ENCODE measurements around the gene ABHD14A.

ABHD14A gene

DNA sequence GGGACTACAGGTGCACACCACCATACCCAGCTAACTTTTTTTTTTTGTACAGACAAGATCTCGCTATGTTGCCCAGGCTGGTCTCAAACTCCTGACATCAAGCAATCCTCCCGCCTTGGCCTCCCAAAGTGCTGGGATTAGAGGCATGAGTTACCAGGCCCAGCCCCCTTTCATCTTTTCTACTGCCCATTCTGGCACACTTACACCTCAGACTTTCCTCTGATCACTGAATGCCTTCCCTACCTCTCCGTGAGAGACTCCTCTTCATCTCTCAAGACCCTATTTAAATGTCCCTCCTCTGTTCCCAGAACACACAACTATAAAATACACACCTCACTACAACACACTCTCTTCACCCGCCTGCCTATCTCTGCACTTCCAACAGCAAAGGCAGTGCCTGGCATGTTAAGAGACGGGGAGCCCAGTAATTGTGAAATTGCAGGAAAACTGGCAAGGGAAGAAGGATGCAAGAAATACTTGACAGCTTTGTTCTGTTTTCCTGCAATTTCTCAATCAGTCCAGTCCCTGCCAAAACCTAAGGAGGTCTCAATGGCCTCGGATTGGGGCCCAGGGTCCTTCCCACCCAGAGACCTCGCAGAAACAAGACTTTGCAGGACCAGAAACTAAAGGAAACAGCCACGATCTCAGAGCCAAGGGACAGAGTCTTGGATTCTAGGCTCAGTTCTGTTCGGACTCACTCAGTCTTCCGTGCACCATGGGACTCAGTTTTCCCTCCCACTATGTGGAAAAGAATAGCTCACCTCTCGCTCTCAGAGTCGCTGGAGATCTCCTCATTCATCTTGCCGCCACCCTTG lies 34.0 kb upstream of the ABHD14A start:
- DNase-seq (ENCODE audit: low read depth, low spot score) = no peak

DNA sequence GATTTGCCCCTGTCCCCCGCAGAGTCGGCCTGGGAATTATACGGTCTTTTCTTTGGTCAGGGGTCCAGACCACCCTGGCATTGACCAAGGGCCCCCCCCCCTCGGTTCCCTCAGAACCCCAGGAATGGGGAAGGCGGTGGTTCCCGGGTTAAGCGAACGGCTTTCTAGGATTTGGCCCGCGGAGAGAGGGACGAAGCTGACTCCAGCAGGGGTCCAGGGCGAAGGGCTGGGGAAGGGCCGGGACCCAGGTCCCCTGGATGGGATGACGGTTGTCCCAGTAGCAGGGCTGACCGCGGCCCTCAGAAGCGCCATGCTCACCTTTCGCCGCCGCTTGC lies 33.4 kb upstream of the ABHD14A start:
- no peak for DNase-seq (ENCODE audit: low read depth, low spot score)

DNA sequence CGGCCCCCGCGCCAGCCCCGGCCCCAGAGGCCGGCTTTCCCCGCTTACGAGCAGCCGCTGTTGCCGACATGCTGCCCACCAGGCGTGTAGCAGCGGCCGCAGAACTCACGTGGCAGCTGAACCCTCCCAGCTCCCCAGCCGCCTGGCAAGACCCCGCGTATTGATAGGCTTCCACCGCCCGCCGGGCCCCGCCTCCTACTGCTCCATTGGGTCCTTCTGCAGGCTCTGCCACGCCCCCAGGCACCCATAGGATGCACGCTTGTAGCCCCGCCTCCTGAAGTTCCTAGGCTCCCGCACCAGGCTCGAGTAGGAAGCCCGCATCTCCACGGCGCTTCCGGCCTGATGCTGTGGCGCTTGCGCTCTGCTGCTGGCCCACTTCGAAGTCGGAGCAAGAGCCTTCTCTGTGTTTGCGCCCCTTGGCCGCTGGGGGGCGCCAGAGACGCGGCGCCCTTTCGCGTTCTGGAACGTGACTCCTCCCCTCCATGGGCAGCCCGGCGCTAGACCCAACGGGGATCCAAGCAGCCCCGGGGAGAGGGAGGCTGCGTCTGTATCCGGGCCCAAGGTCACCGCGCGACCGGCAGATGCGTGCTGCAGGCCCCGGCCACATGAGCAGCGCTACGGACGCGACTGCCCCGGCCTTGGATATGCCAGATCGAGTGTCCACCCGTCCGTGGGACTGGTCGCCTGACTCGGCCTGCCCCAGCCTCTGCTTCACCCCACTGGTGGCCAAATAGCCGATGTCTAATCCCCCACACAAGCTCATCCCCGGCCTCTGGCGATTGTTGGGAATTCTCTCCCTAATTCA lies 32.9 kb upstream of the ABHD14A start, which contains the start of the genes PARP3 and RRP9:
Gene PARP3, plus strand, starts transcription at position 566 of the 805 bp plus-strand sequence. CDS start 993 bp downstream, outside the sequence.
Gene RRP9, minus strand, starts transcription at position 107 of the 805 bp plus-strand sequence. Its CDS starts 37 bp downstream, at position 70.
- peak; percentile 98 for DNase-seq (ENCODE audit: low read depth, low spot score)

DNA sequence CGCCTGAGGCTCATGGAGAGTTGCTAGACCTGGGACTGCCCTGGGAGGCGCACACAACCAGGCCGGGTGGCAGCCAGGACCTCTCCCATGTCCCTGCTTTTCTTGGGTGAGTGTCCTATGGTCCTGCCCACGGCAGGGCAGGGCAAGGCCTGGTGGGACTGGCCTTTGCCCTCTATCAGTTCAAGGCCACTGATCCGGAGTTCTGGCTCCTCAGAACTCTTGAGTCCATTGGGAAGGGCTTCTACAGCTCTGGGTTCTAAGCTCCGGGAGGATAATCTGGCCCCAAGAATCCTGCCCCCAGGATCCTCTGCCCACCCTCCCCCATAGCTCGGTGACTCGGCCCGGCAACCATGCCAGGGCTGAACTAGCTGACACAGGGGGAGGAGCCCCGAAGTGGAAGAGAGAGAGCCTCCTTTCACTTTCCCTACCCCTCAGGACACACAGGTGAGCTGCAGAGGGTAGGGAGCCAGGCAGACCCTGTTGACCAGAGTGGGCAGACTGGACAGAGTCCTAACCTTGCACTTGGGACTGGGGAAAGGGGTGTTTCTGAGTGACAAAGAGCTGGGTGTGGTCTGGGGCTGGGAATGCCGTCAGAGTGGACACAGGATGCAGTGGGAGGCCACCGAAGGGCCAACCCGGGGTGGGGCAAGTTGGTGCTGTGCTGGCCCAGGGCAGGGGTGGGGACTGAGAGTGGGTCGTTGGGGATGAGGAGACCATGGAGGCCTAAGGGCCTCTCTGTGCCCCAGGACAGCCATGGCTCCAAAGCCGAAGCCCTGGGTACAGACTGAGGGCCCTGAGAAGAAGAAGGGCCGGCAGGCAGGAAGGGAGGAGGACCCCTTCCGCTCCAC lies 32.0 kb upstream of the ABHD14A start:
- no peak for DNase-seq (ENCODE audit: low read depth, low spot score)

DNA sequence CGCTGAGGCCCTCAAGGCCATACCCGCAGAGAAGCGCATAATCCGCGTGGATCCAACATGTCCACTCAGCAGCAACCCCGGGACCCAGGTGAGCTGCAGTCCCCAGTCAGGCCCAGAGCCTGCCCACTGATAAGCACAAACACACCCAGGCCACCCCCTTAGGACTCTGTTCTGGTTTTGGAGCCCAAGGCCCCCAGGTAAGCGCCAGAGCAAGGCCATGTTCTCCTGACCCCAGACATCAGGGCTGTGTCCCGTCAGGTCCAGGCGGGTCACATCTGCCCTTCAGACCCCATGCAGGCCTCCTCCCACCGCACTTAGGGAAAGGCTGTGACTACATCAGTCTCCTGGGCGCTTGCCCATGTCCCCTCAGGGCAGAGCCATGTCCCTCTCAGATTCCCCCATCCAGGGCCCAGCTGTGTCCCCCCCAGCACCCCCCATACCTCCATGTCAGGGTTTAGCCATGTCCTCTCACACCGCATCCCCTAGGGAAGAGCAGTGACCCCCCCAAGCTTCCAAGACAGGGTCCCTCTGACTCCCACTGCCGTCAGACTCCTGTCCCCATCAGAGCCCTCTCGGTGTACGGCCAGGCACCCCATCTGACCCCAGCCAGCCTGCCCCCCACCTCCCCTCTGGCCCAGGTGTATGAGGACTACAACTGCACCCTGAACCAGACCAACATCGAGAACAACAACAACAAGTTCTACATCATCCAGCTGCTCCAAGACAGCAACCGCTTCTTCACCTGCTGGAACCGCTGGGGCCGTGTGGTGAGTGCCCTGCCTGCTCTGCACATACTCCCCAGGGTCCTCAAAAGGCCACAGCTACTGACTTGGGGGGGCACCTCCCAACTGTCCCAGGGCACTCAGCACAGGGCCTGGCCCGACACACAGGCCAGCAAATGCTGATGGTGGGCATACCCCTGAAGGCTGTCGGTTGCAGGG lies 31.1 kb upstream of the ABHD14A start:
- DNase-seq (ENCODE audit: low read depth, low spot score) = no peak

DNA sequence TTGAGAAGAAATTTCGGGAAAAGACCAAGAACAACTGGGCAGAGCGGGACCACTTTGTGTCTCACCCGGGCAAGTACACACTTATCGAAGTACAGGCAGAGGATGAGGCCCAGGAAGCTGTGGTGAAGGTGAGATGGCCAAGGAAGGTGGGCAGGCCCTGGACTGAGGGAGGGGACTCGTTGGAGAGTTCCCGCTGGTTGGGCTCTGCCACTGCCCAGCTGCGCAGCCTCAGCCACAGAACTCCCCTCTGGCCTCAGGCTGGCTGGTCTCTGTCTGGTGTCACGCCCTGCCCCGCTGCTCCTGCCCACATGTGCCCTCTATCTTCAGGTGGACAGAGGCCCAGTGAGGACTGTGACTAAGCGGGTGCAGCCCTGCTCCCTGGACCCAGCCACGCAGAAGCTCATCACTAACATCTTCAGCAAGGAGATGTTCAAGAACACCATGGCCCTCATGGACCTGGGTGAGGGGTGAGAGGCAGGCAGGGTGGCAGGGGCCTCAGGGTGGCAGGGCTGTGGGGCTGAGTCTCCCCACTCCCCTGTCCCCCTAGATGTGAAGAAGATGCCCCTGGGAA lies 30.3 kb upstream of the ABHD14A start:
- DNase-seq (ENCODE audit: low read depth, low spot score) = no peak

DNA sequence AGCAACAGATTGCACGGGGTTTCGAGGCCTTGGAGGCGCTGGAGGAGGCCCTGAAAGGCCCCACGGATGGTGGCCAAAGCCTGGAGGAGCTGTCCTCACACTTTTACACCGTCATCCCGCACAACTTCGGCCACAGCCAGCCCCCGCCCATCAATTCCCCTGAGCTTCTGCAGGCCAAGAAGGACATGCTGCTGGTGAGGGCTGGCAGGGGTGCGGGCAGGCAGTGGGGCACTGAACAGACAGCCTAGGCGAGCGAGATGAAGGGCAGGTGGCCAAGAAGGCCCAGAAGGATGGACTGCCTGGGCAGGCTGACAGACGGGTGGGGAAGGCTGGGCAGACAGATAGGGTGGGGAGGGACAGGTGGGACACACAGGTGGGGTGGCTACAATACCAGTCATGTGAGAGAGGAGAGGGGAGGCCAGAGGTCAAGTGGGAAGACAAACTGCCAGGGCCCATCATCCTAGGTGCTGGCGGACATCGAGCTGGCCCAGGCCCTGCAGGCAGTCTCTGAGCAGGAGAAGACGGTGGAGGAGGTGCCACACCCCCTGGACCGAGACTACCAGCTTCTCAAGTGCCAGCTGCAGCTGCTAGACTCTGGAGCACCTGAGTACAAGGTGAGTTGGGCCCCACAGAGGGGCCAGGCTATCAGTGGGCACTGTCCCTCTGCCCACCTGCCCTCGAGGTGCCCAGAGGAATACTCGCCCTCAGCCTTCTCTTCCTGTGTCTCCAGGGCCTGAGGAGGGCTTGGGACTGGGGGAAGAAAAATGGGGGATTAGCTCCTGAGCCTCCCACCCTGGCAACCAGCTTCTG lies 29.6 kb upstream of the ABHD14A start:
- DNase-seq (ENCODE audit: low read depth, low spot score) = no peak

DNA sequence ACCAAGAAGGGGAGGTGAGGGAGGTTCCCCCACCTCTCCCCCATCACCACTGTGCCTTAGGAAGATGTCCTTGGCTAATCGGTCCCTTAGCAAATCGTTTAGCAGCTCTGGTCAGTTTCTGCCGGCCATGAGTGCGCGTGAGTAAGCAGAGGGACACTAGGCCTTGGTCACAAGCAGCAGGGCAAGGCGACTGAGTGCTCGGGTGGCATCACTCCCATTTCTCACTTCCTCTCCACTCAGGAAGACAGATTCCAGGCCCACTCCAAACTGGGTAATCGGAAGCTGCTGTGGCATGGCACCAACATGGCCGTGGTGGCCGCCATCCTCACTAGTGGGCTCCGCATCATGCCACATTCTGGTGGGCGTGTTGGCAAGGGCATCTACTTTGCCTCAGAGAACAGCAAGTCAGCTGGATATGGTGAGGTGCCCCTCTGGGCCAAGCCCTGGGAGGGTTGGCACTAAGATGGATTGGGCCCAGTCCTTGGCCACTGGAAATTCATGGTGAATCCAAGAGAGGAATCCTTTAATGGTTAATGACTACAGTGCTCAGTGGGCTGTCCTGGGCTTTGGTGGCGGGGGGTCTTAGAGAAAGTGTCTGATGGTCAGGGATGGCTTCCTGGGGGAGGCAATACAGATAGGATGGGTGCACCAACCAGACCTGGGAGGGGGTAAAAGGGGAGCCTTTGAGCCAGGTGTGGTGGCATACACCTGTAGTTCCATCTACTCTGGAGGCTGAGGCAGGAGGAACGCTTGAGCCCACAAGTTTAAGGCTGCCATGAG lies 28.7 kb upstream of the ABHD14A start:
- DNase-seq (ENCODE audit: low read depth, low spot score) = no peak

DNA sequence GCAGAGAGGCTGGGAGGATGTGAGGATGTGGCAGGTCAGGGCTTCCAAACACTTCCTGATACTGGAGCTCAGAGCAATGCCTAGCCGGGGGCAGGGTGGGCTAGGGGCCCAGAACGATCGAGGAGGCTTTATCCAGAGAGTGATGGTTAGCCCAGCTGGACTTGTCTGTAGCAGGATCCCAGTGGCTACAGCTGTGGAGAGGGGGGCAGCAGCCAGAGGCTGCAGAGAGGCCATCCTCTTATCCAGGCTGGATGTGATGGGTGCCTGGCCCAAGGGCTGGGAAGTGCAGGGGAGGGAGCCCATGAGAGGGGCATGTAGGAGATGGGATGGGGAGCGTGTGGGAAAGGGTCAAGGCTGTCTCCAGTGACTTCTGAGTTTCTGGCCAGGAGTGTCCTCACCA lies 28.1 kb upstream of the ABHD14A start:
- no peak for DNase-seq (ENCODE audit: low read depth, low spot score)

DNA sequence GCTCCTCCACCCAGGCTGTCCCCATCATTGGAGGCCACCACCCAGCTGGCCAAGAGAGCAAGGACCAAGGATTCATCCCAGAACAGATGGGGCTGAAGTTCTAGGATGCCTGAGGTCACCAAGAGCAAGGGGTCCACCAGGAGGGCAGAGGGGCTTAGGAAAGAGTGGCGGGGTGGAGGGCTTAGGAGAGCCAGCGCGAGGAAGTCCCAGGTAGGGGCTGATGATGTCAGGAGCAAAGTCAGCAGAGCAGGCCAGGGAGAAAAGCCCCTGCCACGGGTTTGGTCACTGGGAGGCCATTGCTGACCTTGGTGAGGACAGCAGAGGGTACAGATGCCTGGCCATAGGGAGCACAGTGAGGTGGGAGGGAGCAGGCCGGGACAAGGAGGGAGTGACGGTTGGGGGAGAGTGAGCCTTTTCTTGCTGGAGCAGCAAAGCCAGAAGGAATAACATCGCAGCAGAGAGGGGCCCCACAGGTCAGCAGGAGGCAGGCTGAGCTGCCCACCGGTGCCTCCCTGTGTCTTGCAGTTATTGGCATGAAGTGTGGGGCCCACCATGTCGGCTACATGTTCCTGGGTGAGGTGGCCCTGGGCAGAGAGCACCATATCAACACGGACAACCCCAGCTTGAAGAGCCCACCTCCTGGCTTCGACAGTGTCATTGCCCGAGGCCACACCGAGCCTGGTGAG lies 27.5 kb upstream of the ABHD14A start:
- DNase-seq (ENCODE audit: low read depth, low spot score) = no peak

DNA sequence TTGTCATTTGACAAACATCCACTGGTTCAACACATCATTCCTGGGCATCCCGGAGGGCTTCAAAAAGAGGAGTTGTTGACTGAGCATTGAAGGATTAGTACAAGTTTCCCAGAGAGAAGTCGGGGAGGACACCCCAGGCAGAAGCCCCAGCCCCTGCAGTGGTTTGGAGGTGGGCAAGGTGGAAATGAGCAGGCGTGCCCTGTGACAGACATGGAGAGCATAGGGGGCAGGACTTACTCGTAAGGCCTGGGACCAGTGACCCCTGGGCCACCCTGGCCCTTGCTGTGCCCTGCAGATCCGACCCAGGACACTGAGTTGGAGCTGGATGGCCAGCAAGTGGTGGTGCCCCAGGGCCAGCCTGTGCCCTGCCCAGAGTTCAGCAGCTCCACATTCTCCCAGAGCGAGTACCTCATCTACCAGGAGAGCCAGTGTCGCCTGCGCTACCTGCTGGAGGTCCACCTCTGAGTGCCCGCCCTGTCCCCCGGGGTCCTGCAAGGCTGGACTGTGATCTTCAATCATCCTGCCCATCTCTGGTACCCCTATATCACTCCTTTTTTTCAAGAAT lies 26.8 kb upstream of the ABHD14A start:
- no peak for DNase-seq (ENCODE audit: low read depth, low spot score)

DNA sequence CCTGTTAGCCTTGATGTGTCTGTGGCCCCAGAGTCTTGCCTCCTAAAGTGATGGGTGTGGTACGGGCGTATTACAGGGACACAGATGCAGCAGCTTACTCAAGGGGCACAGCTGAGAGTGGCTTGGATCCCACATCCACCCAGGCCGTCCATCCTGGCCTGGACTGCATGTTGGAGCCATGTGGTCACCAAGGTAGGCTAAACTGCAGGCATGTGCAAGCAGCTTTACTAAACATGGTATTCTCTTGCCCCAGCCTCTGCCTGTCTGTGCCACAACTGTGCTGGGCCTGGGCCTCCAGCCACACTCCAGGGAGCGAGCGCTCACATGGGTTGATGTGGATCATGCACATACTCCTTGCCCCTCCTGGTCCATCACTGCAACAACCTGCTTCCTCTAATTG lies 25.7 kb upstream of the ABHD14A start:
- DNase-seq (ENCODE audit: low read depth, low spot score) = no peak

DNA sequence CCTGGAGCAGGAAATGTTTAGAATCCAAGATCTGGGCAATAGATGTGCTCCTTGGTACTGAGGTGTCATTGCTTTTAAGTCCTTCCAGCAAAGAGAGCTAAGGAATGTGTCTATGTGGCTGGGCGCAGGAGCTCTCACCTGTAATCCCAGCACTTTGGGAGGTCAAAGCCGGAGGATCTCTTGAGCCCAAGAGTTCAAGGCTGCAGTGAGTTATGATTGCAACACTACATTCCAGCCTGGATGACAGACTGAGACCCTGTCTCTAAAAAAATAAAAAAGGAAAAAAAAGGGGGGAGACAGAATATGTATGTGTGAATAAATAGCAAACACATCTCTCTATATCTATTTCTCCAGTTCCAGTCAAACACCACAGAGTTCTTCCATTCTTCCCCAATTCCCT lies 24.0 kb upstream of the ABHD14A start:
- no peak for DNase-seq (ENCODE audit: low read depth, low spot score)

DNA sequence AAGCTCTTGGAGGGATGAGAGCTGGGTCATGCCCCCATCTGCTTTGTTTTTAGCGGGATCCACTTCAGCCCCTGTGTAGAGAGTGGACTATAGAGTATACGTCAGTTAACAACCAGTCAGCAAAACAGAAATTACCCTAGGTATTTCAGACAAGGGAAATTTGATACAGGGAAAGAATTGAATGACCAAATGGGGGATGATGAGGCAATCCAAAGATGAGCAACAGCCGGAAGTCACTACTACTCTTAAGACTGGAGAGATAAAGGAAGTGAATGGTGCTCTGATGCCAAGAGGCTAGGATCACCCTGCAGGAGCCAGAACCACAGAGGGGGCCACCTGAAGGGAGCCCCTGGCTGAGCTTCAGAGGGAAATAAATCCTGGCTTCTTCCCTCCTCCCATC lies 21.4 kb upstream of the ABHD14A start:
- no peak for DNase-seq (ENCODE audit: low read depth, low spot score)

DNA sequence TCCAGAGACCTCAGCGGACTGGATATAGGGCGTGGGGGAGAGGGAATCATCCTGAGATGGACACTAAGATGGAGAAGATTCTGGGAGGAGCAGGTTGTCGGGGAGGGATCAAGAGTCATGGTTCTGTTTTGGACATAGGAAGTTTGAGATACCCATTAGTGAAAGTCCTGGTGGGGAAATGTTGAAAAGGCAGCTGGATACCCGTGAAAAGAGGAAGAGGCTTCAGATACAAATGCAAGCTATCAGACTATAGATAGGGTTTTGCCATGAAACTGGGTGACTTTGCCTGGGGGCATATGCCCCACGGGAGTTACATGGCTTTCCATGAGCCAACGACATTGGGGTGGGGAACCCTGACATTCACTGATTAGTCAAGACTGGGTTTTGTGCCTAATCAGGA lies 20.8 kb upstream of the ABHD14A start:
- DNase-seq (ENCODE audit: low read depth, low spot score) = no peak

DNA sequence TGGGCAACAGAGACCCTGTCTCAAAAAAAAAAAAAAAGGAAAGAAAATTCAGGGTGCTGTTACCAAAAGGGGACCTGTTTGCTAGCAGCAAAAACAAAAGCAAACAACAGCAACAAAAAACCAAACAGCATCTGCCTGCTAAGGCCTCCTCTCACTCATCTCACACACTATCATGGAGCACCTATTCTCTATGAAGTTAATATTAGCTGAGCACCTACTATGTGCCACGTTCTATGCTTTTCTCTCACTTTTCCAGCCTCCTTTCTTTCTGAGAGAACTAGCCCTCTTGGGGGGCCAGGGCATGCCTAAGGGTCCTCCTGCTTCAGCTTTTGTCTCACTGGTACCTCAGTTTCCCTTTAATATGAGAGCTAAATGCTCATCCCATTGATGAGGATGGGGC lies 20.2 kb upstream of the ABHD14A start:
- DNase-seq (ENCODE audit: low read depth, low spot score) = no peak

DNA sequence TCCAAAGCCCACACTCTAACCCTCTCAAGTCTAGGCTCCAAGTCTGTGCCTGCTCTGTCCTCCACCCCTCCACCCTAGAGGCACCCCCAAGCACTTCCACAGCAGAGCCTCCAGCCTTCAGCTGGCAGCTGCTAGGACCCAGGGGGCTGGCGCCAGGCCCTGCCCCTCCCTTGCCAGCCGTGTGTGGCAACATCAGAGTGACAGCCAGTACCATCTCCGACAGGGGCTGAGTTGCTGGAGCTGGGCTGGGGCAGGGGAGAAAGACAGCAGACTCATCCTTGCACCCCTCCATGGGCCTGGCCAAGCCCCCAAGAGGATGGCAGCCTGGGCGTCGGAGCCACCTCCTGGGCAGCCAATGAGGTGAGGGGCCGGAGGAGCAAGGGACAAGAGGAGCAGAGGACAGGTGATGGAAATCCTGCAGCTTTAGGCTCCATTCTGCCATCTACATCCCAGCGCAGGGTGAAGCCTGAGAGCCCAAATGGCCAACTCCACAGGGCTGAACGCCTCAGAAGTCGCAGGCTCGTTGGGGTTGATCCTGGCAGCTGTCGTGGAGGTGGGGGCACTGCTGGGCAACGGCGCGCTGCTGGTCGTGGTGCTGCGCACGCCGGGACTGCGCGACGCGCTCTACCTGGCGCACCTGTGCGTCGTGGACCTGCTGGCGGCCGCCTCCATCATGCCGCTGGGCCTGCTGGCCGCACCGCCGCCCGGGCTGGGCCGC lies 19.5 kb upstream of the ABHD14A start, which contains the start of gene GPR62:
Gene GPR62, plus strand, starts transcription at position 207 of the 718 bp plus-strand sequence. Its CDS starts 272 bp downstream, at position 479.
- no peak for DNase-seq (ENCODE audit: low read depth, low spot score)
